8988T (cell line): ENCODE measurements around the gene PRM1.

Experiments used
- DNase-seq: peaks from one replicate; pipeline ENCODE4 v3.0.0; 2011

Gene PRM1, protein sequence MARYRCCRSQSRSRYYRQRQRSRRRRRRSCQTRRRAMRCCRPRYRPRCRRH

DNA sequence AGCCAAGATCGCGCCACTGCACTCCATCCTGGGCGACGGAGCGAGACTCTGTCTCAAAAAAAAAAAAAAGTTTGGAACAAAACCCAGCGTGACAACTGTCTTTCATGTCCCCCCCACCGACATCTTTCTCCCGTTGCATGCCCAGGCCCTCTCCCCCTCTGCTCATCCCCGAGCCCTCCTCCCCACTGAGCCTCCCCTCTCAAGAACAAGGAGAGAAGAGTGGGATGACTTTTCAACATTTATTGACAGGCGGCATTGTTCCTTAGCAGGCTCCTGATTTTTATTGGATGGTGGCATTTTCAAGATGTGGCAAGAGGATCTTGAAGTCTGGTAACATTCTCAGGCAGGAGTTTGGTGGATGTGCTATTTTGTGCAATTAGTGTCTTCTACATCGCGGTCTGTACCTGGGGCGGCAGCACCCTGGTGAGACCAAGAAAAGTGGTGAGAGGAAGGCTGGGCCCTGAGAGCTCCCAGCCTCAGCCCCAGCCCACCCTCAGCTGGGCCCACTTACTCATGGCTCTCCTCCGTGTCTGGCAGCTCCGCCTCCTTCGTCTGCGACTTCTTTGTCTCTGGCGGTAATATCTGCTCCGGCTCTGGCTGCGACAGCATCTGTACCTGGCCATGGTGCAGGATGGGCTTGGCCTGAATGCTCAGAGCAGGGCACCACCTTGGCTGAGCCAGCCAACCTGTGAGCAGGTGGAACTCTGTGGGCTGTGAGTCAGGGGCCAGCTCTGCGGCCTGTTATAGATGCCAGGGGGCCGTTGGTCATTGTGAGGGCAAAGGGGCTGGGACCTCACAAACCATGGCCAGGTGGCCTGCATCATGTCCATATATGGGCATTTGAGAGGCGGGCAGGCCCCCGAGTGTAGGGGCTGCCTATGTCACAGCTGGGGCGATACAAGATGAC lies at the start of gene PRM1:
TSS of gene PRM1 (minus strand) at position 715 of the 907 bp plus-strand sequence. CDS start at position 623, 92 bp downstream.
- DNase-seq, result no peak

DNA sequence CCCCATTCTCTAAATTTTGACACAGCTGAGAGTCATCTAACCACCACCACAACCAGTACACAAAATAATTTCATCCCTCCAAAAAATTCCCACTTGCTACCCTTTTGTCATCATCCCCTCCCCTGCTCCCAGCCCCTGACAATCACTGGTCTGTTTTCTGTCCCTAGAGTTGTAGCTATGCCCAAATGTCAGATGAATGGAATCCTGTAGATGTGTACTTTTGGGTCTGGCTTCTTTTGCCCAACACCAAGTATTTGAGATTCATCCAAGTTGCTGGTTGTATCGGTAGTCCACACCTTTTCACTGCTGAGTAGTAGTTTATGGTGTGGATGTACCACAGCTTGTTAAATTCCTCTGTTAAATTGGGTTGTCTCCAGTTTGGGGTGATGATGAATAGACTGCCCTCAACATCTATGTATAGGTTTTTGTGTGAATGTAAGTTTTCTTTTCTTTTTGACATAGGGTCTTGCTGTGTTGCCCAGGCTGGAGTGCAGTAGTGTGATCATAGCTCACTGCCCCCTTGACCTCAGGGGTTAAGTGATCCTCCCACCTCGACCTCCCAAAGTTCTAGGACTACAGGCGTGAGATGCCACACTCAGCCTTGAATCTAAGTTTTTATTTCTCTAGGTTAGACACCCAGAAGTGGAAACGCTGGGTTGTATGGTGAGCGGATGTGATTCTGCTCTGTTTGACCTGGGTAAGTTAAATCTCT lies 49.6 kb upstream of the PRM1 start:
- no peak for DNase-seq

DNA sequence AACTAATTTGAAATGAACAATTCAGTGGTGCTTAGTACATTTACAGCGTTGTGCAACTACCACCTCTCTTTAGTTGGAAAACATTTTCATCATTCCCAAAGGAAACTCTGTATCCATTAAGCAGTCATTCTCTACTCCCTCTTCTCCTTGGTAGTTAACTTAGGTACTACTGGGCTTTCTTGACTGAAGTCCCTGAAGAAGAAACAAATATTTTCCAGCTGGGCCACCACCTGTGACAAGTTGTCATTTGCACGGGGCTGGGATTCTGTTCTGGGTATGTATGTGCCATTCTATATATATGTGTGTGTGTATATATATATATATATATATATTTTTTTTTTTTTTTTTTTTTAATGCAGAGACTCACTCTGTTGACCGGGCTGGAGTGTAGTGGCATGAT lies 48.8 kb upstream of the PRM1 start:
- DNase-seq, result no peak

DNA sequence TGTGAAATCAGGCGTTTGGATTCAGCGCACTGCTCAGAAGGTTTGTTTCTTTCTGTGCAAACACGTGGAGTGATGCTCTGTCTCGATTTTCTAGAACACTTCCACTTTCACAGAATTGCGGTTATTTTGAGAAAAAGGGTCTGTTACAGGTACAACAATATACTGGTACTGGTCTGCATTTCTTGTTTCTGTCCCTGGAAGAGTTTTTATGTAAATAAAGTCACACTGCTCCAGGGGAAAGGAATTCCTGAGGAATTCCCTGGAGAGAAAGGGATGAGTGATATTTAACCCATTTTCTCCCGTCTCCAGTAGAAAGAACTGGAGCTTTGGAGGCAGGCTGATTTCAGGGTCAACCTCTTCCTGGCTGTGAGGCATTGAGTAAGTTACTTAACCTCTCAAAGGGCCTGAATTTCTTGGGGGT lies 48.0 kb upstream of the PRM1 start:
- no peak for DNase-seq

DNA sequence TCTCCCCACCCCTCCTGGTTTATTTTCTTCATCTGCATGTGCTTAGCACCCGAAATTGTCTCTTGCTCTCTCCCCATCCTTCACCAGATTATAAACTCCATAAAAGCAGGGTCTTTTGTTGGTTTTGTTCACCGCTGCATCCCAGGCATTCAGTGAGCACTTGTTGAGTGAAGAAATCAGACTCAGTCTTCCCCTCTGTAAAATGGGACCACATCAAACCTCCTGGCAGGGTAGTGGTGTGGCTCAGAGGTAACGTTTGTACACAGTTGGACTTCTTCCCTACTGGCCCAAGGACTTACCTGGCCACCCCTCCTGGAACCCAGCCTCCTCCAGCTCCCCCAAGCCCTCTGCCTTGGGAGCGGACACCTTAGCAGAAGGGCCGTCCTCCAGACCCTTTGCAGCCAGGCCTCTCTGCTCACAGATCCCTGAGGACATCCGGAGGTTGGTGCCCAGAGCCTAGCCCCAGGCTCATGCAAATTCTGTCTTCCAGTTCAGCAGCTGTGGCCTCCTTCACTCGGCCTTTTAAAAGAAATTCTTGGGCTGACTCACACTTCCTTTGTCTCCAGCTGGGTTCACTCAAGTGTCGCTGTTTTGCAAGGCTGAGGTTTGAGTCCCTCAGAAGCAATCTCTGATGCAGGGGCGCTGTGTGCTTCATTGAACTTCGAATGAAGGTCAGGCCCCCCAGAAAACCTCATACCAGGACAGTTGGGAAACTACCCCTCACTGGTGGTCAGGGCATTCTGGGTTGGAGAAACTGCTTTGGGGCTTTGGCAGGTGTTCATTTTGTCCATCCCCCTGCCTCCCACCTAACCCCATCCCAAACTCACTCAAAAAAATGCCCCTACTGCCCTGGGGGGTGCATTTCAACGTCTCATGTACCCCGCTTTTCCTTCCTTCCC lies 47.3 kb upstream of the PRM1 start:
- peak; percentile 64 for DNase-seq

DNA sequence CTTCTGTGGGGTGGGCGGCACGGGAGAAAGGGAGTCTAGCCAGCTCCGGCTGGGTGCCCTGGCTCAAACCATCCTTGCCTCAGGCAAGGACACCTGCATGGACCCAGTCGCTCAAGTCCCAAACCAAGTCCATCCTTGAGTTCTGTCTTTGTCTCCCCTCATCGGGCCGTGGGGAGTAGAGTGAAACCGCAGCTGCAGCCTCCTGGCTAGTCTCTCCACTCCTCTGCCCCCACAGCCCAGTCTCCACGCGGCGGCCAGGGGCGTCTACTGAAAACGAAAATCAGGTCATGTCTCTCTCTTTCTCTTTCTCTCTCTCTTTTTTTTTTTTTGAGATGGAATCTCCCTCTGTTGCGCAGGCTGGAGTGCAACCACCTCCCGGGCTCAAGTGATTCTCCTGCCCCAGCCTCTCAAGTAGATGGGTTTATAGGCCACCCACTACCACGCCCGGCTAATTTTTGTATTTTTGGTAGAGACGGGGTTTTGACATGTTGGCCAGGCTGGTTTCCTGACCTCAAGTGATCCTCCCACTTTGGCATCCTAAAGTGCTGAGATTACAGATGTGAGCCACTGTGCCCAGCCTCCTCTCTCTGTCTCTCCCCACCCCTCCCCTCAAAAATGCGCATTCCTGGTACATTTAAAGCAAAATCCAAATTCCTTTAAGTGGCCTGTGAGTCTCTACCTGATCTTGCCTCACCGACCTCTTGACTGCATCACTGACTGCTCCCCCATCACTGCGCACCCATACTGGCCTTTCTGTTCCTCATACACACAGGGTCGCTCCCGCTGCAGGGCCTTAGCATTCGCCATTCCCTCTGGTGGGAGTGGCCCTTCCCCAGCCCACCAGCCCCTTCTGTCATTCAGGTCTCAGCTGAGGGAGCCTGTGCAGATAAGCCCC lies 46.4 kb upstream of the PRM1 start:
- DNase-seq, result no peak

DNA sequence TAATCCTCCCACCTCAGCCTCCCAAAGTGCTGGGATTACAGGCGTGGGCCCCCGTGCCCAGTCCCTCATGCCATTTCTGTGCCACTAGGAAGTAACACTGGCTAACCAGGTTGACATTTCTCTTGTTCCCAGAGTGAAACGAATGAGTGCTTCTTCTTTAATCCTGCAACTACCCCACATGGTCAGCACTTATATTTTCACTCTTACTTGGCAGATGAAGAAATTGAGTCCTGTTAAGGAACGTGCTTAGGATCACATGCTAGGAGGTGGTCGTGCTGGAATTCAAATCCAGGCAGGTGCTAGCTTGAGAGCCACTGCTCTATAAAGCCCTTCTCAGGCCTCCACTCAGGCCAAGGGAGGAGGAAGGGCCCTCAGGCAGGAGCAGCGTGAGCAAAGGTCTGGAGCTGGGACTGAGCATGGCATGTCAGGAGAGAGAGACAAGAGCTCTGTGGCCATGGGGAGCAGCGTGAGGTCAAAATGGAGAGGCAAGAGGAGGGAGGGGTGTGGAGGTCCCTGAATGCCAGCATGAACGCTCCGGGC lies 45.7 kb upstream of the PRM1 start:
- no peak for DNase-seq

DNA sequence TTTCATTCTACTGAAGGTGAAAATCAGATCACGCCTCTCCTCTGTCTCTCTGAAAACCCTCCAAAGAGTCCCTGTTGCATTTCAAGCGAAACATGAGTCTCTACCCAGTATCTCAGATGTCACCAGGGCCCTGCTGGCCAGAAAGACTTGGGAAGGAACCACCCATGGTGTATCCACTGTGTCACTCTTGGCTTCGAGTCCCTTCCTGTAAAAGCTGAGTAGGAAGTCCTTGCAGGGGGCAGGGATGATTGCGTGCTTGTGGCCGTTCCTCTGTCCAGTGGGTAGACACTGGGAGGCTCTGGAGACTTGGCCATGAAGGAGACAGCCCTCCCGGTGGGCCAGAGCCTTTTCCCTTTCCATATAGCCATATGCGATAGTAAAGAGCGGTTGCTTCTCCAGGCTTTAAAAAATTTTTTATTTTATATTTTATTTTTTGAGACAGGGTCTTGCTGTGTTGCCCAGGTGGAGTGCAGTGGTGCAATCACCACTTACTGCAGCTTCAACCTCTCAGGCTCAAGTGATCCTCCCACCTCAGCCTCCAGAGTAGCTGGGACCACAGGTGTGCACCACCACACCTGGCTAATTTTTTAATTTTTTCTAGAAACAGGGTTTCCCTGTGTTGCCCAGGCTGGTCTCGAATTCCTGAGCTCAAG lies 45.1 kb upstream of the PRM1 start:
- no peak for DNase-seq

DNA sequence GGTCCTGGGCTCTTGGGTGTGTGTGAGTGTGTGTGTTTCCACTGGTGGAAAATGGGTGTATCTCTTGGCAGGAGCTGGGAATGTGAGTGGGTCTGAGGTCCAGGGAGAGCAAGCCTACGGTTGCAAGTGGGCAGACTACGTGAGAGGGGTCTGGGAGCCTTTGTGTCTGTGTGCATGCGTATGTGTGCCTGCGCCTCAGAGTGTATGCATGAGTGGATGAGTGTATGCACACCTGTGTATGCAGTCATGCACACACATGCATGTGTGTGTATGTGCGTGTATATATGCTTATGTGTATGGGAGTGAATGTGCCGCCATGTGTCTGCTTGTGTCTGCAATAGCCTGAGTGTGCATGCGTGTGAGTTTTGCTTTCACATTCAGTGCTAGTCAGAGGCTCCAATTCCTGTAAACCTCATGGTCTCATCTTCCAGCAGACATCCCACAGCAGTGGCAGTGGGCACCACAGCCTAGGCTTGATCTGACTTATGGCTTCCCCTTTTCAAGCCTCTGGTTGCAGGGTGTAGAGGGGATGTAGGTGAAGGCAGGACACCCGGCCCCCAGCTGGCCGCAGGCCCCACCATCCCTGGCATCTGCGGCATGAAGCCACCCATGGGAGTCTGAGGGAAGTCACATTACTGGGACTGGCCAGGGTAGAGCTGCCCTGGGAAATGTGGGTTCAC lies 44.4 kb upstream of the PRM1 start:
- DNase-seq, result no peak

DNA sequence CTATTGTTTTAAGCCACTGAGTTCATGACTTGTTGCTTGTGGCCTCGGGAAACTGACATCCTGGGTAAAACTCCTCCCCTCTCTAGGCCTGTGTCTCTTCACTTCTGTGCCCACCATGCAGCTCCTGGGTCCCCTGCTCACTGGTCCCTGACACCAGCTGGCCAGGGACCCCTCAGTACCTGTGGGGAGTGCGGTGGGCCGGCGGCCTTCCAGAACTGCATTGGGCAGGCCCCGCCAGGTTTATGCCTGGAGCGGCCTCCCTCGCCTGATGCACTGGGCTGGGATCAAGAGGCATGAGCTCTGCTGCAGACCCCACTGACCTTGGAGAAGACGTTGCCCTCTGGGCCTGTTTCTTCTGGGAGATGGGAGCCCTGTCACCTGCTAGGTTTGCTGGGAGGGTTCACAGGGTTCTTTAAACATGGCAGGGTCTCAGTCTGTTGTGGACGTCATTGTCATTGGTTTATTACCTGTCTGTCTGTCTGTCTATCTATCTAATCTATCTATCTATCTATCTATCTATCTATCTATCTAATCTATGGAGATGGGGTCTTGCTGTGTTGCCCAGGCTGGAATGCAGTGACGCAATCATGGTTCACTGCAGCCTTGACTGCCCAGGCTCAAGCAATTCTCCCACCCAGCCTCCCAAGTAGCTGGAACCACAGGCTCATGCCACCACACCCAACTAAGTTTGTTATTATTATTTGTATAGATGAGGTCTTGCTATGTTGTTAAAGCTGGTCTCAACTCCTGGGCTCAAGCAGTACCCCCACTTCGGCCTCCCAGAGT lies 42.6 kb upstream of the PRM1 start:
- no peak for DNase-seq

DNA sequence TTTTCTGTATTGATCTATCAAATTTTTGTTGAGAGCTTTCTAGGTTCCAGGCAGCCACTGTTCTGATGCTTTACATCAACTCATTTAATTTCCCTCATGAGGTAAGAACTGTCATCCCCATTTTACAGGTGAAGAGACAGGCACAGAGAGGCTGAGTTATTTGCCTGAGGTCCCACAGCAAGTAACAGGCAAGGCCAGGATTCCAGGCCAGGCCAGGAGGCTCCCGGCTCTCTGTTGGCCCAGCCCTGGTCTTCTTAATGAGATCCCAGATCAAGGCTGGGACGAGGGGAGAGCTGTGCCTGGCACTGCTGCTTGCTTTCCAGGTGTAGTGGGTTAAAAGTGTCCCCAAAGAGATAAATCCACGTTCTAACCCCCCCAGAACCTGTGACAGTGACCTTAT lies 41.7 kb upstream of the PRM1 start:
- no peak for DNase-seq

DNA sequence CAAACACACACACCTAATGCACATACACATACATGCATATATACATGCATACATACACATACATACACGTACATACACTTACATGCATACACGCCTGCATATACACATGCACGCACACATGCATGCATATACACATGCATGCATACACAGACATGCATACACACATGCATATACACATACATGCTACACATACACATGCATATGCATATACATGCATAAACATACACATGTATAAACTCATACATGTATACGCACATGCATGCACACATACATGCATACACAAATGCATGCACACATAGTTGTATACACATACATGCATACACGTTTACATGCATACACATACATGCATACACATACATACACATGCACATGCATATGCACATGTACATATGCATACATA lies 40.5 kb upstream of the PRM1 start:
- DNase-seq, result no peak

DNA sequence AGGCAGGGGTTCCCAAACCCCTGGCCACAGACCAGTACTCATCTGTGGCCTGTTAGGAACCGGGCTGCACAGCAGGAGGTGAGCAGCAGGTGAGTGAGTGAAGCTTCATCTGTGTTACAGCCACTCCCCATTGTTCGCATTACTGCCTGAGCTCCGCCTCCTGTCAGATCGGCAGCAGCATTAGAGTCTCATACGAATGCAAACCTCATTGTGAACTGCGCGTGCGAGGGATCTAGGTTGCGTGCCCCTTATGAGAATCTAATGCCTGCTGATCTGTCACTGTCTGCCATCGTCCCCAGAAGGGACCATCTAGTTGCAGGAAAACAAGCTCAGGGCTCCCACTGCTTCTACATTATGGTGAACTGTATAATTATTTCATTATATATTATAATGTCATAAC lies 39.0 kb upstream of the PRM1 start:
- DNase-seq, result no peak

DNA sequence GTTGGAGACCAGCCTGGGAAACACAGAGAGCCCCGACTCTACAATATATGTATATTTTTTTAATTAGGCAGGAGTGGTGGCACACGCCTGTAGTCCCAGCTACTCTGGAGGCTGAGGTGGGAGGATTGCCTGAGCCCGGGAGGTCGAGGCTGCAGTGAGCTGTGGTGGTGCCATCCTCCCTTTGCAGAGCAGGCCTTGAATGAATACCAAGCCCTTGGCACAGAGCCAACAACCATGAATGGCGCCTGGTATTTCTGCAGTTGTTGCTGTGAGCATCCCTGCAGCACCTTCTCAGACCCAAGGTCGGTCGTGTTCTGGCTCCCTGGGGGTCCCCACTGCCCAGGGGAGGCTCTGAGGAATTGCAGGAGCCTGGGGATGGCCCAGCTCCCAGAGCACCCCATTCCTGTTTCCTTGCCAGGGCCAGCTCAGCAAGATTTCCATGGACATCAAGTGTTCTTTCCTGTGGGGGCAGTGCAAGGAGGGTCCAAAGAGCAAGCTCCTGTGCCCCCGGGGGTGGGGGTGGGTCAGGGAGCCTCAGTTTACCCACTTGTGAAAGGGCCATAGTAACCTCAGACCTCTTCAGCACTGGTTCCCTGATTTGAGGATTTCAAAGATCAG lies 38.5 kb upstream of the PRM1 start:
- no peak for DNase-seq

DNA sequence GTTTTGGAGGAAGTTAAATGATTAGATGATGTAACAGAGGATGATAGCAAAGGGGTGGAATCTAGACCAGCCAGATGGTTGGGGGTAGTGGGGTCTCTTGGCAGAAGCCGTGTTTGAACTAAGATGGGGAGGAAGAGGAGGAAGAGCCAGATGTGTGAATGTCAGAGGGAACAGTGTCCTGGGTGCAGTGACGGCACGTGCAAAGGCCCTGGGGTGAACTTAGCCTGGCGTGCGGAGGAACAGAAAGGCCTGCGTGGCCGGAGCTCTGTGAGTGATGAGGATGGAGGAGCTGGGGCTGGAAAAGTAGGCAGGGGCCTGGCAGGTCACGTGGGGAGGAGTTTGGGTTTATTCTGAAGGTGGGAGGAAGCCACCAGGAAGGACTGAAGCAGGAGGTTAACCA lies 37.7 kb upstream of the PRM1 start:
- DNase-seq, result no peak

DNA sequence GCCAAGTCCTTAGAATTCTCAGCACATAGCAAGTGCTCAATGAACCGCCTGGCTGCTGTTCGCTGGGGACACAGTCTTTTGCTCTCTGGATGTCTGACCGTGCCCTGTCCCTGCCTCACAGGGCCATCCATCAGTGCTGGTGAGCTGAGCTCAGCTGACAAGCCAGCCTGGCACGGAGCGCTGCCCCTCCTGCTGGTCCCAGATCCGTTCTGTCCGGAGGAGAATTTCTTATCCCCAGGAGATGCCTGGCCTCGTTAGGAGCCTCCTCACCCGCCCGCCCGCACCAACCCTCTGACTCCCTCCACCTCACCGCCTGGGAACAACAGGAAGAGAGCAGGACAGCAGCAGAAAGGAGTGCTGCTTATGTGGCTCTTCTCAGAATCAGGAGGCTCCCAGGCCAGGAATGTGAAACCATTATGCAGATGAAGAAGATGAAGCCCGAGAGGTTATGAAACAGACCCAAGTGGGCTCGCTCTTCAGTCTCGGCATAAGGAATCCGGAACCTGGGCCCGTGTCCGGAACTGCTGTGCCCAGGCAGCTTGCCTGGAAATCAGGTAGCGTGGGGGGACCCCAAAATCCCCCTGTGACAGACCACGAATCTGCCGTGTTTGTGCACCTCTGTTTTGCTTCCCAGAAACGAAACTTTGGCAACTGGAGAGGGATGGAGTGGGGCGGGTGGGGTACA lies 35.3 kb upstream of the PRM1 start:
- DNase-seq, result no peak

DNA sequence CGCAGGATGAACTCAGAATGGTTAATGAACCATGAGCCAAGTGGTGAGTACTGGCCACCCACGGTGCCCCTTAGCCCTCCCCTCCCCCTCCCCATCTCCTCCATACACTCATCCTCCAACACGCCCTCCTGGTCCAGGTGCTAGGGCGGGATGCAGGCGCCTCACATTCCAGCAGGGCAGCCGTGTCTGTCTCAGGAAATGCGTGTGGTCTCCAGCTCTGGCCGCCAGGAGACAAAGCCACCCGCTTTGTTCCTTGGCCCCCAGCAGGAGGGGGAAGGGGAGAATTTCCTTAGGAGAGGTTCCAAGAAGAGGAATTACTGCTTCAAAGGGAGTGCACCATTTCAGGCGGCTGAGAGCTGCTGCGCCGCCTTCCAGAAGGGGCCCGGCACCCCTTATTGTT lies 34.4 kb upstream of the PRM1 start:
- peak; percentile 38 for DNase-seq

DNA sequence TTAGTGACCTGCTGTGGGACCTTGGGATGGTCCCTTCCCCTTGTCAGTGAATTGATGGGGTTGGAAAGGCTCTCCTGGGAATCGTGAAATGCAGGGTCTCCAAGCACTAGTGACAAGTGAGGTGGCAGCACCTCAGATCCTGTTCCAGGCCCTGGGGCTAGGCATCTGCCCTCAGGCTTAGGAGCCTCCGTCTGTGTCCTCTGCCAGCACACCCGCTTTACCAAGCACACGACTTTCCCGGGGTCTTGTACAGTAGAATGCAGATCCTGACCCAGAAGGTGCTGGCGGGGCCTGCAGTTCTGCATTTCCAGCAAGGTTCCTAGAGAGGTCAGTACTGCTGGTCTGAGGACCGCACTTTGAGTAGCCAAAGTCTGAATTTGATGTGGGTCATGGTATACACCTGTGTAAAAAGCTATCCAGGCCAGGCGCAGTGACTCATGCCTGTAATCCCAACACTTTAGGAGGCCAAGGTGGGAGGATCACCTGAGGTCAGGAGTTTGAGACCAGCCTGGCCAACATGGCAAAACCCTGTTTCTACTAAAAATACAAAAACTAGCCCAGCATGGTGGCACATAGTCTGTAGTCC lies 33.3 kb upstream of the PRM1 start:
- DNase-seq, result no peak
